Gastrocnemius medialis (tissue), 4 donors: ENCODE results near the gene HIVEP1. TPM values are rescaled to one million over a fixed set of nuclear protein-coding genes. Genes with fewer than 3 reads are reported as not detected.

Experiments used
- ATAC-seq, 2 donors: fragments of 150-250 bp; one replicate each; pipeline ENCODE4 v1.9.1; 2016
- DNase-seq, 2 donors: peaks; one replicate each; pipeline ENCODE4 v3.0.0-alpha.2; 2019
- H3K27ac ChIP-seq, 4 donors: fragments of 200-600 bp; sonication (generic); 1 replicate in 1 of 4; 2 replicates in 3 of 4; pipeline ENCODE4 v1.5.1; 2016 to 2018; ENCODE audit warnings: mild to moderate bottlenecking in 2 of 4, moderate library complexity in 1 of 4
- H3K27me3 ChIP-seq, 3 donors: fragments of 200-600 bp; sonication (generic) in 2 of 3; 1 replicate in 1 of 3; 2 replicates in 2 of 3; pipeline versions ENCODE4 v1.5.1 to v1.6.0; 2016 to 2019; ENCODE audit warnings: mild to moderate bottlenecking in 1 of 3, moderate library complexity in 1 of 3
- H3K36me3 ChIP-seq, 2 donors: fragments of 200-600 bp; sonication (generic) in 1 of 2; one replicate each; pipeline ENCODE4 v1.5.1; 2017 to 2018
- H3K4me1 ChIP-seq, 2 donors: fragments of 200-600 bp; sonication (generic) in 1 of 2; one replicate each; pipeline ENCODE4 v1.5.1; 2016 to 2017; ENCODE audit warnings: mild to moderate bottlenecking in 2 of 2
- H3K4me3 ChIP-seq, 4 donors: fragments of 200-600 bp; sonication (generic) in 3 of 4; 1 replicate in 1 of 4; 2 replicates in 3 of 4; pipeline ENCODE4 v1.5.1; 2016 to 2019; ENCODE audit warnings: mild to moderate bottlenecking in 2 of 4
- H3K9me3 ChIP-seq, 3 donors: fragments of 200-600 bp; sonication (generic) in 2 of 3; 1 replicate in 1 of 3; 2 replicates in 2 of 3; pipeline ENCODE4 v1.5.1; 2016 to 2019
- CTCF ChIP-seq, 5 experiments: fragments of 450-650 bp in 3 of 5; fragments of 200-600 bp in 2 of 5; sonication (generic) in 2 of 5; IDR thresholded peaks in 4 of 5; conservative IDR thresholded peaks in 1 of 5; 1 replicate in 4 of 5; 2 replicates in 1 of 5; pipeline ENCODE4 v1.5.1; 2016 to 2019; ENCODE audit warnings: antibody characterized with exemption in 5 of 5, mild to moderate bottlenecking in 3 of 5, moderate library complexity in 3 of 5
- POLR2A ChIP-seq, 2 donors: fragments of 450-650 bp; IDR thresholded peaks; one replicate each; pipeline ENCODE4 v1.6.1; 2017; ENCODE audit warnings: antibody characterized with exemption in 2 of 2, mild to moderate bottlenecking in 2 of 2, moderate library complexity in 2 of 2
- in situ Hi-C, 4 donors: fragments of 200-750 bp; cut with MboI; loops; one replicate each; pipeline versions ENCODE4 v1.15.0 to v1.8.0; 2017; ENCODE audit warnings: low sequenced_read_pairs in 4 of 4
- intact Hi-C: fragments of 100-400 bp; cut with DNase I; formaldehyde crosslinking; loops from one replicate; pipeline ENCODE4 v1.15.1; 2023; ENCODE audit warnings: low total_unique reads
- total RNA-seq, 4 donors: library from RNA; depleted of rRNA; stranded (reverse); fragments of >200 nt; gene quantifications; one replicate each; pipeline versions ENCODE4 v1.1.0 to v1.2.3, GENCODE V29; 2016

The HIVEP1 gene
- total RNA-seq, 4 donors from 2014 or later = 8.3 to 13.5 (median 10.5) TPM

GRCh38 chr6:12068899-12069557 lies 56.9 kb downstream of the HIVEP1 start:
- H3K4me3 ChIP-seq = no peak overlapping the region
- TF ChIP-seq POLR2A (IDR thresholded peaks at IDR 0.05) = no peak
- TF ChIP-seq CTCF (IDR thresholded peaks at IDR 0.05 in 4 of 5, conservative IDR thresholded peaks at IDR 0.05 in 1 of 5) = no peak
- H3K27me3 ChIP-seq = no peaks in the 10 kb centered on the region
- H3K9me3 ChIP-seq = no peaks in the 10 kb centered on the region
- ATAC-seq (no peak), DNase-seq (no peak)
- intact Hi-C loops = no loop called here
- no peak overlapping the region for H3K27ac ChIP-seq
- in situ Hi-C loops = no loop called here
- H3K36me3 ChIP-seq = no peaks in the 10 kb centered on the region
- H3K4me1 ChIP-seq = peaks cover 15 to 18% of the 10 kb centered on the region in 2 donors

GRCh38 chr6:12069891-12070529 lies 57.9 kb downstream of the HIVEP1 start:
- Histone ChIP-seq H3K36me3 (no peaks in the 10 kb centered on the region), H3K9me3 (no peaks in the 10 kb centered on the region), H3K4me3 (no peak overlapping the region), H3K27me3 (no peaks in the 10 kb centered on the region), H3K27ac (no peak overlapping the region), H3K4me1 (peaks cover 15 to 16% of the 10 kb centered on the region in 2 donors)
- ATAC-seq (no peak), DNase-seq (no peak)
- TF ChIP-seq POLR2A (IDR thresholded peaks at IDR 0.05) (no peak), CTCF (IDR thresholded peaks at IDR 0.05 in 4 of 5, conservative IDR thresholded peaks at IDR 0.05 in 1 of 5) (no peak)
- in situ Hi-C loops = no loop called here
- intact Hi-C loops = no loop called here

- in situ Hi-C loops = no loop called here
- ATAC-seq (no peak), DNase-seq (no peak)
- no peaks in the 10 kb centered on the region for H3K9me3 ChIP-seq
- H3K4me1 ChIP-seq = peaks cover 8 to 10% of the 10 kb centered on the region in 2 donors
- no peak overlapping the region for H3K27ac ChIP-seq
- no peaks in the 10 kb centered on the region for H3K36me3 ChIP-seq
- no peak overlapping the region for H3K4me3 ChIP-seq
- no peak for TF ChIP-seq CTCF (IDR thresholded peaks at IDR 0.05 in 4 of 5, conservative IDR thresholded peaks at IDR 0.05 in 1 of 5)
- no peak for TF ChIP-seq POLR2A (IDR thresholded peaks at IDR 0.05)
- intact Hi-C loops = no loop called here
- H3K27me3 ChIP-seq = no peaks in the 10 kb centered on the region
These were observed 59.0 kb downstream of the HIVEP1 start for GRCh38 chr6:12071064-12071615.

GRCh38 chr6:12075067-12075563 lies 63.0 kb downstream of the HIVEP1 start:
- H3K4me1 ChIP-seq = peaks cover 0 to 4% of the 10 kb centered on the region in 2 donors
- no peaks in the 10 kb centered on the region for H3K36me3 ChIP-seq
- H3K4me3 ChIP-seq = no peak overlapping the region
- H3K27ac ChIP-seq = no peak overlapping the region
- intact Hi-C loops = no loop called here
- DNase-seq = no peak
- TF ChIP-seq CTCF (IDR thresholded peaks at IDR 0.05 in 4 of 5, conservative IDR thresholded peaks at IDR 0.05 in 1 of 5) (peak in 1 of 5 experiments; percentile 13), POLR2A (IDR thresholded peaks at IDR 0.05) (no peak)
- no peaks in the 10 kb centered on the region for H3K27me3 ChIP-seq
- in situ Hi-C loops = no loop called here
- ATAC-seq = no peak
- H3K9me3 ChIP-seq = no peaks in the 10 kb centered on the region
